Natural killer cell (primary cell): ENCODE data around the gene DAPK2. TPM values are rescaled to one million over a fixed set of nuclear protein-coding genes. Genes with fewer than 3 reads are reported as not detected.
A peak's percentile ranks its signal among the peaks of the same experiment; 100 is the strongest.

Experiments
- ATAC-seq, 3 donors: fragments of 150-1000 bp in 2 of 3; fragments of 200-7000 bp in 1 of 3; cut with Tn5 transposase; 1 replicate in 1 of 3; 2 replicates in 2 of 3; pipeline ENCODE4 v1.10.0; 2021; ENCODE audit warnings: mild to moderate bottlenecking in 2 of 3, moderate library complexity in 2 of 3
- DNase-seq, 2 donors: peaks; one replicate each; pipeline versions ENCODE4 v3.0.0 to v3.0.0-alpha.2; 2013 to 2021; ENCODE audit warnings: mixed read lengths in 1 of 2
- H3K27ac ChIP-seq: one replicate; pipeline ENCODE4 v1.5.1; 2013; ENCODE audit warnings: mild to moderate bottlenecking, low read length
- H3K27me3 ChIP-seq: one replicate; pipeline ENCODE4 v1.6.1; 2013; ENCODE audit warnings: low read length; ENCODE audit not compliant: control insufficient read depth, insufficient read depth
- H3K36me3 ChIP-seq: one replicate; pipeline ENCODE4 v1.6.1; 2013; ENCODE audit warnings: low read length; ENCODE audit not compliant: control insufficient read depth, insufficient read depth
- H3K4me1 ChIP-seq: one replicate; pipeline ENCODE4 v1.6.1; 2013; ENCODE audit warnings: low read length; ENCODE audit not compliant: control insufficient read depth, insufficient read depth
- H3K4me3 ChIP-seq: one replicate; pipeline ENCODE4 v1.5.1; 2013; ENCODE audit warnings: low read length
- H3K9me3 ChIP-seq: one replicate; pipeline ENCODE4 v1.6.1; 2013; ENCODE audit warnings: low read length; ENCODE audit not compliant: control insufficient read depth, insufficient read depth
- H3K27ac Mint-ChIP-seq, 2 donors: one replicate each; pipeline ENCODE4 v1.8.0; 2022; ENCODE audit warnings: mild to moderate bottlenecking in 2 of 2, mixed read lengths in 2 of 2, moderate library complexity in 1 of 2
- H3K27me3 Mint-ChIP-seq, 2 donors: one replicate each; pipeline ENCODE4 v1.8.0; 2022; ENCODE audit warnings: low read depth in 2 of 2, mixed read lengths in 2 of 2
- H3K36me3 Mint-ChIP-seq: one replicate; pipeline ENCODE4 v1.8.0; 2022; ENCODE audit warnings: mixed read lengths
- H3K4me1 Mint-ChIP-seq, 2 donors: one replicate each; pipeline ENCODE4 v1.8.0; 2022; ENCODE audit warnings: mixed read lengths in 2 of 2
- H3K4me3 Mint-ChIP-seq: one replicate; pipeline ENCODE4 v1.8.0; 2022; ENCODE audit warnings: mild to moderate bottlenecking, moderate library complexity, mixed read lengths
- H3K9me3 Mint-ChIP-seq, 2 donors: one replicate each; pipeline ENCODE4 v1.8.0; 2022; ENCODE audit warnings: mixed read lengths in 2 of 2
- CTCF ChIP-seq: fragments of 200-600 bp; IDR thresholded peaks from one replicate; pipeline ENCODE4 v1.8.0; 2022; ENCODE audit warnings: antibody characterized with exemption
- WGBS: methylation state at CpG from one replicate; pipeline ENCODE4 v1.1.7; 2013; ENCODE audit warnings: missing lambda C conversion rate; ENCODE audit not compliant: insufficient coverage; 5-methylcytosine and 5-hydroxymethylcytosine counted together
- intact Hi-C: fragments of 100-400 bp; cut with micrococcal nuclease; formaldehyde crosslinking; loops from one replicate; pipeline ENCODE4 v1.14.2; 2022
- total RNA-seq, 4 donors: library from RNA; stranded (reverse); fragments of 120-200 nt in 1 of 4; gene quantifications; one replicate each; pipeline versions ENCODE4 v1.2.3 to v1.2.4, GENCODE V29; 2013 to 2022

The DAPK2 gene
- total RNA-seq, 3 donors from 2014 or later (not counting 1 experiment from before 2014, with no cell fraction given), result 3.7 to 25.3 (median 6.0) TPM

- Histone ChIP-seq H3K27me3 (no peaks in the 10 kb centered on the region), H3K4me1 (peaks cover 58% of the 10 kb centered on the region), H3K9me3 (no peaks in the 10 kb centered on the region), H3K4me3 (no peak overlapping the region), H3K36me3 (no peaks in the 10 kb centered on the region), H3K27ac (no peak overlapping the region)
- TF ChIP-seq CTCF, result peak; percentile 88
- DNase-seq (peak; percentile 69 to 88), ATAC-seq (peak; percentile 19 to 48 (median 27))
- H3K27me3 Mint-ChIP-seq, result no peaks in the 10 kb centered on the region
- intact Hi-C loops, result loop anchor here (2.0 to 10.0 kb wide), 5 partner anchors 64 to 696 kb away; partner anchors contain the start of gene DAPK2
- H3K4me3 Mint-ChIP-seq, result no peak overlapping the region
- WGBS, result 57% methylated on average over 8 of the region's 8 CpGs
- H3K9me3 Mint-ChIP-seq, result no peaks in the 10 kb centered on the region
- H3K27ac Mint-ChIP-seq, result peak overlapping the region in 1 of 2 donors; percentile 77
- no peaks in the 10 kb centered on the region for H3K36me3 Mint-ChIP-seq
- peaks cover 49 to 56% of the 10 kb centered on the region in 2 donors for H3K4me1 Mint-ChIP-seq
Measured at GRCh38 chr15:63891079-63891767, 155.1 kb downstream of the DAPK2 start.

DNA sequence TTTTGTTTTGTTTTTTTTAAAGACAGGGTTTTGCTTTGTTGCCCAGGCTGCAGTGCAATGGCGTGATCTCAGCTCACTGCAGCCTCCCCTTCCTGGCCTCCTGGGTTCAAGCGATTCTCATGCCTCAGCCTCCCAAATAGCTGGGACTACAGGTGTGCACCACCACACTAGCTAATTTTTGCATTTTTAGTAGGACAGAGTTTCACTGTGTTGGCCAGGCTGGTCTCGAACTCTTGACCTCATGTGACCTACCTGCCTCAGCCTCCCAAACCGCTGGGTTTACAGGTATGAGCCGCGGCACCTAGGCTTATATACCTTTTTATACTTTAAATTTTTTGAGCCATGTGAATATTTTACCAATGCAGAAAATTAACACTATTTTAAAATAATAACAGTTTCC is 155.7 kb downstream of the DAPK2 start:
- H3K27ac ChIP-seq, result no peak overlapping the region

GRCh38 chr15:63889831-63890230 is 156.5 kb downstream of the DAPK2 start:
- H3K4me3 Mint-ChIP-seq, result no peak overlapping the region
- WGBS, result 96% methylated on average over 5 of the region's 5 CpGs
- no peak overlapping the region for H3K27ac ChIP-seq
- no peaks in the 10 kb centered on the region for H3K27me3 ChIP-seq
- no peaks in the 10 kb centered on the region for H3K36me3 Mint-ChIP-seq
- no peak for ATAC-seq
- no peaks in the 10 kb centered on the region for H3K36me3 ChIP-seq
- H3K27ac Mint-ChIP-seq, result no peak overlapping the region
- no peaks in the 10 kb centered on the region for H3K9me3 Mint-ChIP-seq
- H3K4me3 ChIP-seq, result no peak overlapping the region
- intact Hi-C loops, result loop anchor here (2.0 to 10.0 kb wide), 5 partner anchors 63 to 695 kb away; partner anchors contain the start of gene DAPK2
- TF ChIP-seq CTCF, result no peak
- H3K9me3 ChIP-seq, result no peaks in the 10 kb centered on the region
- H3K4me1 Mint-ChIP-seq, result peaks cover 35 to 42% of the 10 kb centered on the region in 2 donors
- no peak for DNase-seq
- H3K27me3 Mint-ChIP-seq, result no peaks in the 10 kb centered on the region
- peaks cover 44% of the 10 kb centered on the region for H3K4me1 ChIP-seq

More for the DNA sequence above, 155.7 kb downstream of the DAPK2 start:
- DNase-seq (no peak), ATAC-seq (no peak)
- no peak overlapping the region for H3K4me3 ChIP-seq
- no peaks in the 10 kb centered on the region for H3K9me3 ChIP-seq
- Mint-ChIP-seq H3K36me3 (no peaks in the 10 kb centered on the region), H3K27me3 (no peaks in the 10 kb centered on the region), H3K4me1 (peaks cover 43 to 50% of the 10 kb centered on the region in 2 donors), H3K27ac (no peak overlapping the region), H3K9me3 (no peaks in the 10 kb centered on the region), H3K4me3 (no peak overlapping the region)
- intact Hi-C loops, result loop anchor here (2.0 to 10.0 kb wide), 5 partner anchors 64 to 696 kb away; partner anchors contain the start of gene DAPK2
- no peak for TF ChIP-seq CTCF
- peaks cover 52% of the 10 kb centered on the region for H3K4me1 ChIP-seq
- WGBS, result 82% methylated on average over 6 of the region's 6 CpGs
- H3K27me3 ChIP-seq, result no peaks in the 10 kb centered on the region
- H3K36me3 ChIP-seq, result no peaks in the 10 kb centered on the region
